Measurements from ENCODE around the gene SEC14L6. TPM values are rescaled to one million over a fixed set of nuclear protein-coding genes. Genes with fewer than 3 reads are reported as not detected.
A peak's percentile ranks its signal among the peaks of the same experiment; 100 is the strongest.

Gene SEC14L6
- total RNA-seq, 1 donor from 2014 or later = 1.4 TPM

DNA sequence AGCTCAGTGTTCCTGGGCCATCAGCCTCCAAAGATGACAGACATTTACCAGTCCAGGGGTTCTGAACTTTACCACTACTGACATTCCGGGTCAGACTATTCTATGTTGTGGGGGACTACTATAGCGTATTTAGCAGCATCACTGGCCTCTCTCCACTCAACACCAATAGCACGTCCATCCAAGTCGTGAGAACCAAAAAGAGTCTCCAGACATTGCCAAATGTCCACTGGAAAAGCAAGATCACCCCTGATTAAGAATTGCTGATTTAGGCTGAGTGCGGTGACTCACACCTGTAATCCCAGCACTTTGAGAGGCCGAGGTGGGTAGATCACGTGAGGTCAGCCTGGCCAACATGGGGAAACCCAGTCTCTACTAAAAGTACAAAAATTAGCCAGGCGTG lies 39.9 kb upstream of the SEC14L6 start:
- Mint-ChIP-seq H3K27me3 (ENCODE audit: unreplicated experiment) (peaks cover 4% of the 10 kb centered on the region), H3K36me3 (ENCODE audit: low read depth, unreplicated experiment) (peaks cover 26% of the 10 kb centered on the region), H3K9me3 (ENCODE audit: unreplicated experiment) (no peaks in the 10 kb centered on the region), H3K4me3 (ENCODE audit: unreplicated experiment) (peak overlapping the region; percentile 27), H3K27ac (ENCODE audit: unreplicated experiment) (no peak overlapping the region), H3K4me1 (ENCODE audit: unreplicated experiment) (peaks cover 16% of the 10 kb centered on the region)
- TF ChIP-seq, protein P1, sequence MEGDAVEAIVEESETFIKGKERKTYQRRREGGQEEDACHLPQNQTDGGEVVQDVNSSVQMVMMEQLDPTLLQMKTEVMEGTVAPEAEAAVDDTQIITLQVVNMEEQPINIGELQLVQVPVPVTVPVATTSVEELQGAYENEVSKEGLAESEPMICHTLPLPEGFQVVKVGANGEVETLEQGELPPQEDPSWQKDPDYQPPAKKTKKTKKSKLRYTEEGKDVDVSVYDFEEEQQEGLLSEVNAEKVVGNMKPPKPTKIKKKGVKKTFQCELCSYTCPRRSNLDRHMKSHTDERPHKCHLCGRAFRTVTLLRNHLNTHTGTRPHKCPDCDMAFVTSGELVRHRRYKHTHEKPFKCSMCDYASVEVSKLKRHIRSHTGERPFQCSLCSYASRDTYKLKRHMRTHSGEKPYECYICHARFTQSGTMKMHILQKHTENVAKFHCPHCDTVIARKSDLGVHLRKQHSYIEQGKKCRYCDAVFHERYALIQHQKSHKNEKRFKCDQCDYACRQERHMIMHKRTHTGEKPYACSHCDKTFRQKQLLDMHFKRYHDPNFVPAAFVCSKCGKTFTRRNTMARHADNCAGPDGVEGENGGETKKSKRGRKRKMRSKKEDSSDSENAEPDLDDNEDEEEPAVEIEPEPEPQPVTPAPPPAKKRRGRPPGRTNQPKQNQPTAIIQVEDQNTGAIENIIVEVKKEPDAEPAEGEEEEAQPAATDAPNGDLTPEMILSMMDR (IDR thresholded peaks at IDR 0.05; ENCODE audit: unreplicated experiment) = no peak
- no peak for DNase-seq (ENCODE audit: low spot score)

DNA sequence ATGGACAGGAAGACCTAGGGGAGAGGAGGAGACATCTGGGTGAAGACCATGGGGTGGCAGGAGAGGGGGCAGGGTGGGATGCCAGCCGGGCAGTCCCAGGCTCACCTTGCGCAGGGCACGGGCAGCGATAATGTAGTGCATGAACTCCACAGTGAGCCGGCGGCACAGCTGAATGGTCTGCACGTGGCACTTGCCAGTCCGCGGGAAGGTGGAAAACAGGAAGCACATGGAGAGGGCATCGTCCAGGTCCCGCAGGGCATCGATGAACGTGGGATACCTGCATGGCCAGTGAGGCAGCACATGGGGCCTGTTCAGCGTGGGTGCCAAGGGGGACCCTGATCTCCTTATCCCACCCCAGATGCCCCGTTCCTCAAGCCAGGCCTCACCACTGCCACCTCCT lies 37.9 kb upstream of the SEC14L6 start:
- no peak overlapping the region for H3K27ac Mint-ChIP-seq (ENCODE audit: unreplicated experiment)
- H3K4me1 Mint-ChIP-seq (ENCODE audit: unreplicated experiment) = peaks cover 16% of the 10 kb centered on the region
- H3K4me3 Mint-ChIP-seq (ENCODE audit: unreplicated experiment) = no peak overlapping the region
- H3K36me3 Mint-ChIP-seq (ENCODE audit: low read depth, unreplicated experiment) = peaks cover 38% of the 10 kb centered on the region
- H3K27me3 Mint-ChIP-seq (ENCODE audit: unreplicated experiment) = peaks cover 4% of the 10 kb centered on the region
- no peaks in the 10 kb centered on the region for H3K9me3 Mint-ChIP-seq (ENCODE audit: unreplicated experiment)
- no peak for DNase-seq (ENCODE audit: low spot score)
- TF ChIP-seq, protein P1 (IDR thresholded peaks at IDR 0.05; ENCODE audit: unreplicated experiment) = no peak

DNA sequence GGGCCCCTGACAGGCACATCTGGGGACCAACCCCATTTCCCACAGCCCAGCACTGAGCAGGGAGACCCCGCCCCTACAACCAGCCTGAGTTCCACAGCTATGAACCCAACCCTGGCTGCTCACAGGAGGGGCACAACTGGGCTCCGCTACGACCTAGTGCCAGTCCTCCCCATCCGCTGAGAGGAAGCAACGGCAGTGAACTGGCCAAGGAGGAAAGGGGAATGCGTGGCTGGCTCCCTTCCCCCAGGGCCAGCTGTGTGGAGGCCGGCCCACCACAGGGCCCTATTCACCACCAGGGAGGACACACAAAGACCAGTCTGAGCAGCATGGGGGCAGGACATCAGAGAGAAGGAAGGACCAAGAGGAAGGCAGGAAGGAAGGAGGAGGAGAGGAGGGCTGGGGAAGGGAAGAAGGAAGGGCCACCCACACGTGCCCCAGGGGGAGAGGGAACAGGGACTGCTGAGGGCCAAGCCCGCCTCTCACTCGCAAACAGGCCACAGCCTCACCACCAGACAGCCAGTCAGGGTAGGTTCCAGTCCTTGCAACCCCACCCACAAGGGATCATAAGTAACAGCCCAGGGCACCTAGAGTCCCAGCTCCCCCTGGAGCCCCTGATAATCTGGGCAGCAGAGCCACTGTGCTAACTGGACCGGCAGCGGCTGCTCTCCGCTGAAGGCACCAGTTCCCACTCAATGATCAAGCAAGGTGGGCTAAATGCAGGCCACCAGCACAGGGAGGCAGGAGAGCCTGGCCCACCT lies 36.4 kb upstream of the SEC14L6 start:
- no peak overlapping the region for H3K4me3 Mint-ChIP-seq (ENCODE audit: unreplicated experiment)
- peaks cover 42% of the 10 kb centered on the region for H3K36me3 Mint-ChIP-seq (ENCODE audit: low read depth, unreplicated experiment)
- H3K4me1 Mint-ChIP-seq (ENCODE audit: unreplicated experiment) = peaks cover 19% of the 10 kb centered on the region

DNA sequence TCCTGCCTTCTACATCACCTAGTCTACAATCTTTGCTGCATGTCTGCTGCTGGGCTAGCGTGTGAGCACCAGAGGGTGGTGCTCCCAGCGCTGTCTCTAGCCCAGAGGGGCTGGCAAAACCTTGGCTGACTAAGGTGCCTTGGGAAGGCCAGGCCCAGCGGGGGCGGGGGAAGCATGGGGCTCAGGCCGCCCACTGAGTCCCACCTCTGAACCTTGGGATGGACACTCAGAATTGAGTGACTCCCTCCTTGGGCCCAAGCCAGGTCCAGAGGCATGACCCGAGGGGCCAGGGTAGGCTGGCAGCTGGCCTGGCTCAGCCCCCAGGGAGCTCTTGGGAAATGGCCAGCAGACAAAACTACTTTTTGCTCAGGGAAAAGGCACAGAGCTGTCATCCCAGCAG lies 35.5 kb upstream of the SEC14L6 start:
- no peak overlapping the region for H3K4me3 Mint-ChIP-seq (ENCODE audit: unreplicated experiment)
- H3K9me3 Mint-ChIP-seq (ENCODE audit: unreplicated experiment) = no peaks in the 10 kb centered on the region
- no peak for DNase-seq (ENCODE audit: low spot score)
- TF ChIP-seq, protein P1 (IDR thresholded peaks at IDR 0.05; ENCODE audit: unreplicated experiment) = no peak
- H3K27ac Mint-ChIP-seq (ENCODE audit: unreplicated experiment) = peak overlapping the region; percentile 89
- peaks cover 19% of the 10 kb centered on the region for H3K4me1 Mint-ChIP-seq (ENCODE audit: unreplicated experiment)
- H3K36me3 Mint-ChIP-seq (ENCODE audit: low read depth, unreplicated experiment) = peaks cover 39% of the 10 kb centered on the region
- H3K27me3 Mint-ChIP-seq (ENCODE audit: unreplicated experiment) = peaks cover 3% of the 10 kb centered on the region

More for the DNA sequence above, 36.4 kb upstream of the SEC14L6 start:
- peak overlapping the region; percentile 89 for H3K27ac Mint-ChIP-seq (ENCODE audit: unreplicated experiment)
- DNase-seq (ENCODE audit: low spot score) = peak; percentile 55
- H3K27me3 Mint-ChIP-seq (ENCODE audit: unreplicated experiment) = peaks cover 2% of the 10 kb centered on the region
- no peaks in the 10 kb centered on the region for H3K9me3 Mint-ChIP-seq (ENCODE audit: unreplicated experiment)
- TF ChIP-seq, protein P1 (IDR thresholded peaks at IDR 0.05; ENCODE audit: unreplicated experiment) = no peak

DNA sequence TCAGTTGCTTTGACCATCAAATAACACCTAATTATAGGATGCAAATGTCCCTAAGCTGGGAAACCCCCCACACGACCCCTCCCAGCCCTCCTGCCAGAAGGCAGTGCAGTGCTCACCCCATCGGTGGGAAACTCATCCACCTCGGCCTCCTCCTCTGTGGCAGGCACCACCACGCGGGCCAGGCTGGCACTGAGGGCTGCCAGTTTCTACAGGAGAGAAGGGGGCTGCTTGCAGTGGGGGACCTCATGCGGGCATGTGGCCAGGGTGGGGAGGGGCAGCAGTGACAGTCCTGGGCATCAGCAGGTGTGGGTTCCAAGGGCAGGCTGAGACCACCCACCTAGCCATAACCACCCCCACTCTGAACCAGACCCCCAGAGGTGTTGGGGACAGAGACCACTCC lies 34.4 kb upstream of the SEC14L6 start:
- no peaks in the 10 kb centered on the region for H3K9me3 Mint-ChIP-seq (ENCODE audit: unreplicated experiment)
- peaks cover 19% of the 10 kb centered on the region for H3K4me1 Mint-ChIP-seq (ENCODE audit: unreplicated experiment)
- peaks cover 3% of the 10 kb centered on the region for H3K27me3 Mint-ChIP-seq (ENCODE audit: unreplicated experiment)
- no peak overlapping the region for H3K27ac Mint-ChIP-seq (ENCODE audit: unreplicated experiment)
- DNase-seq (ENCODE audit: low spot score) = no peak
- no peak overlapping the region for H3K4me3 Mint-ChIP-seq (ENCODE audit: unreplicated experiment)
- TF ChIP-seq, protein P1 (IDR thresholded peaks at IDR 0.05; ENCODE audit: unreplicated experiment) = no peak
- peaks cover 36% of the 10 kb centered on the region for H3K36me3 Mint-ChIP-seq (ENCODE audit: low read depth, unreplicated experiment)
